Peyer's patch (tissue), 4 donors: ENCODE measurements around the gene IL22RA1. TPM values are rescaled to one million over a fixed set of nuclear protein-coding genes. Genes with fewer than 3 reads are reported as not detected.
A peak's percentile ranks its signal among the peaks of the same experiment; 100 is the strongest.

Experiments used
- DNase-seq, 3 donors: peaks; one replicate each; pipeline ENCODE4 v3.0.0-alpha.2; 2017 to 2019
- H3K27ac ChIP-seq, 4 donors: fragments of 200-600 bp; sonication (generic); one replicate each; pipeline ENCODE4 v1.5.1; 2016 to 2019
- H3K27me3 ChIP-seq, 2 donors: fragments of 200-600 bp; sonication (generic); one replicate each; pipeline ENCODE4 v1.5.1; 2019
- H3K36me3 ChIP-seq, 3 donors: fragments of 200-600 bp; sonication (generic); one replicate each; pipeline ENCODE4 v1.5.1; 2016 to 2019
- H3K4me1 ChIP-seq, 4 donors: fragments of 200-600 bp; sonication (generic); one replicate each; pipeline ENCODE4 v1.5.1; 2016 to 2019
- H3K4me3 ChIP-seq, 4 donors: fragments of 200-600 bp; sonication (generic); 1 replicate in 3 of 4; 2 replicates in 1 of 4; pipeline ENCODE4 v1.5.1; 2016 to 2019; ENCODE audit warnings: mild to moderate bottlenecking in 1 of 4
- H3K9me3 ChIP-seq, 4 donors: fragments of 200-600 bp; sonication (generic); one replicate each; pipeline ENCODE4 v1.5.1; 2016 to 2019; ENCODE audit warnings: mild to moderate bottlenecking in 1 of 4
- POLR2A ChIP-seq, 2 donors: fragments of 450-650 bp; IDR thresholded peaks; one replicate each; pipeline ENCODE4 v1.5.1; 2017; ENCODE audit warnings: antibody characterized with exemption in 2 of 2, mild to moderate bottlenecking in 2 of 2, moderate library complexity in 2 of 2
- total RNA-seq, 4 donors: library from RNA; depleted of rRNA; stranded (reverse); fragments of >200 nt; gene quantifications; one replicate each; pipeline ENCODE4 v1.1.0, GENCODE V29; 2016
- TF ChIP-seq, protein P1 (sequence below), 6 experiments: fragments of 450-650 bp in 4 of 6; fragments of 200-600 bp in 2 of 6; sonication (generic) in 1 of 6; IDR thresholded peaks; one replicate each; pipeline ENCODE4 v1.5.1; 2017 to 2019; ENCODE audit warnings: antibody characterized with exemption in 6 of 6, mild to moderate bottlenecking in 3 of 6, moderate library complexity in 1 of 6

Gene IL22RA1
- total RNA-seq, 4 donors from 2014 or later: 9.9 to 87.9 (median 74.5) TPM

DNA sequence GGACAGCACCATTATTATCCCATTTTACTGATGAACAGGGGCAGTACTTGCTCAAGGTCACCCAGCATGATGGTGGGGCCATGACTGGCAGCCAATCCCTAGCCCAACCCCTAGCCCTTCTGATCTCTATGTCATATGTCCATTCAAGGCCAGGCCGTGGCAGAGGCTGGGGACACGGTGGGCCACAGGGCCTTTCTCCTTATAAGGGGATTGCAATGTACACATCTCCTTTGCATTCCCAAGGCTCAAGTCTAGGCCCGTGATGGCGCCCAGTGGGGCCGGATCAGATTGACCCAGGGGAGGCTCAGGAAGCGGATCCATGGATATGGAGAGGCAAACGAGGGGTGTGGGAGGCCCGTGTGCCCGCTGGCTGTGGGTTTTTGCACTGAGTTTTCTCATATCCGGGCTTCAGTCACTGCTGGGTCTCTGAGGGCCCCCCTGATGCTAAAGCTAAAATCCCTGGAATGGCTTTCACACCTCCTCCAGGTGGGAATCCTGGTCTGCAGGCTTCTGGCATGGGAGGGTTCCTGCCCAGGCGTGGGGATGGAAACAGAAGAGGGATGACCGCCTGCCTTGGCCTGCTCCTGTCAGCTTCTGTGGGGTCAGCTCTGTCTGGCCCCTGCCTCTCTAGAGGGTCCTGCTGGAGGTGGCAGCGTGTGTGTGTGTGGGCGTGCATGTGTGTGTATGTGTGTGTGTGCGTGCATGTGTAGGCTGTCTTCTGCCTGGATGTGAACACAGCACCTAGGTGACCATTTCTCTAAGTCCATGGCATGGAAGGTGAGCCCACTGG is 33.1 kb downstream of the IL22RA1 start:
- peak in 1 of 3 donors; percentile 38 for DNase-seq
- peaks cover 0 to 41% (median 0%) of the 10 kb centered on the region in 4 donors for H3K4me1 ChIP-seq
- no peak overlapping the region for H3K4me3 ChIP-seq
- H3K27ac ChIP-seq: peak overlapping the region in 2 of 4 donors; percentile 95 to 96
- TF ChIP-seq, protein P1, sequence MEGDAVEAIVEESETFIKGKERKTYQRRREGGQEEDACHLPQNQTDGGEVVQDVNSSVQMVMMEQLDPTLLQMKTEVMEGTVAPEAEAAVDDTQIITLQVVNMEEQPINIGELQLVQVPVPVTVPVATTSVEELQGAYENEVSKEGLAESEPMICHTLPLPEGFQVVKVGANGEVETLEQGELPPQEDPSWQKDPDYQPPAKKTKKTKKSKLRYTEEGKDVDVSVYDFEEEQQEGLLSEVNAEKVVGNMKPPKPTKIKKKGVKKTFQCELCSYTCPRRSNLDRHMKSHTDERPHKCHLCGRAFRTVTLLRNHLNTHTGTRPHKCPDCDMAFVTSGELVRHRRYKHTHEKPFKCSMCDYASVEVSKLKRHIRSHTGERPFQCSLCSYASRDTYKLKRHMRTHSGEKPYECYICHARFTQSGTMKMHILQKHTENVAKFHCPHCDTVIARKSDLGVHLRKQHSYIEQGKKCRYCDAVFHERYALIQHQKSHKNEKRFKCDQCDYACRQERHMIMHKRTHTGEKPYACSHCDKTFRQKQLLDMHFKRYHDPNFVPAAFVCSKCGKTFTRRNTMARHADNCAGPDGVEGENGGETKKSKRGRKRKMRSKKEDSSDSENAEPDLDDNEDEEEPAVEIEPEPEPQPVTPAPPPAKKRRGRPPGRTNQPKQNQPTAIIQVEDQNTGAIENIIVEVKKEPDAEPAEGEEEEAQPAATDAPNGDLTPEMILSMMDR (IDR thresholded peaks at IDR 0.05): no peak
- no peak for TF ChIP-seq POLR2A (IDR thresholded peaks at IDR 0.05)
- H3K27me3 ChIP-seq: no peaks in the 10 kb centered on the region
- H3K36me3 ChIP-seq: no peaks in the 10 kb centered on the region
- H3K9me3 ChIP-seq: no peaks in the 10 kb centered on the region

DNA sequence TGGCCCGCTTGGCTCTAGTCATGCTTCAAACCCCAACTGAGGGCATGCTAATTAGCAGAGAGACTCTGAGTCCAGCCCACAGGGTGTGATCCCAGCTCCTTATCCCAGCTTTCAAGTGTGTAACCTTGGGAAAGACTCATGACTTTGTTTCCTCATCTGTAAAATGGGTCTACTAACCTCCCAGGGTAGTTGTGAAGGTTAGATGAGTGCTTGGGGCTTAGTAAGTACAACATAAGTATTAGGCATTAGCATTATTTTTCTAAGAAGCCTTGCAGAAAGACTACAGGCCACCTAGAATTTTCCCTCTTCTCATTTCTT is 33.8 kb downstream of the IL22RA1 start:
- Histone ChIP-seq H3K27me3 (no peaks in the 10 kb centered on the region), H3K9me3 (no peaks in the 10 kb centered on the region), H3K4me1 (peaks cover 0 to 41% (median 0%) of the 10 kb centered on the region in 4 donors), H3K36me3 (no peaks in the 10 kb centered on the region), H3K27ac (peak overlapping the region in 3 of 4 donors; percentile 69 to 96 (median 95)), H3K4me3 (no peak overlapping the region)
- no peak for TF ChIP-seq POLR2A (IDR thresholded peaks at IDR 0.05)
- TF ChIP-seq, protein P1 (IDR thresholded peaks at IDR 0.05): no peak
- no peak for DNase-seq

DNA sequence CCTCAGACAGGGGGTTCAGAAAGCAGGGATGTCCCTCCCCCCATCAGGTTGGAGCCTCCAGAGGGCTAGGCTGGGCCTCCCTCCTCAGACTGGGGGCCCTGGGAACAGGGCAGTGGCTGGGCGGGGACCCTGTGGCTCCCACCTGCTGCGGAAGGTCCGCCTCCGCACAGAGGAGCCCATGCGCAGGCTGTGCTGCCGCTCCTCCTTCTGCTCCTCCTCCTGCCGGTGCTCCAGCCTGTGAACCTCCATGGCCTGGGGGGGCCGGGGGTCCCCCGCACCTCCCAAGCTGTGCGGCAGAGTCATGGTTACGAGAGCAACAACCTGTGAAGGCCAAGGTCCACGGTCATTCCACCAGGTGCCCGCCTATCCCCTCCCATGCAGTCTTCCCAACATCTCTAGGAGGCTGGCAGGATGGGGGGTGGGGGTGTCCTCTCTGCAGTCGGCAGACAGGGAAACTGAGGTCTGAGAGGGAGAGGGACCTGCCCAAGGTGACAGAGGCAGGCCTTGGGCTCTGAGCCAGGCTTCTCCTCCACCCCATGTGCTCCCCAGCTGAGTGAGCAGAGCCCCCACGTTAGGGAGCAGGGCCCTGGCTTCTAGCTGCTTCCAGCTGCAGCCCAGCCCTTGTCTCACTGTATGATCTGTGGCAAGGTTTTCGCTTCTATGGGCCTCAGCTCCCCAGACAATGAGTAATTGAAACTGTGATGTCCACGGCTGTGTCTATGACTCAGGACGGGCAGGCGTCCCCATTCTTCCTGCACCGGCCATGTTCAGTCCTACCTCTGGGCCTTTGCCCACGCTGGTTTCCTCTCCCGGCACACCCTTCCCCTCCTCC is 34.4 kb downstream of the IL22RA1 start:
- H3K27ac ChIP-seq: peak overlapping the region in 3 of 4 donors; percentile 69 to 96 (median 95)
- H3K9me3 ChIP-seq: no peaks in the 10 kb centered on the region
- H3K4me3 ChIP-seq: peak overlapping the region in 2 of 4 donors; percentile 35
- DNase-seq: peak in 2 of 3 donors; percentile 85 to 91
- H3K36me3 ChIP-seq: no peaks in the 10 kb centered on the region
- TF ChIP-seq POLR2A (IDR thresholded peaks at IDR 0.05): peak; percentile 14 to 64
- TF ChIP-seq, protein P1 (IDR thresholded peaks at IDR 0.05): no peak
- peaks cover 0 to 36% (median 0%) of the 10 kb centered on the region in 4 donors for H3K4me1 ChIP-seq
- H3K27me3 ChIP-seq: no peaks in the 10 kb centered on the region

DNA sequence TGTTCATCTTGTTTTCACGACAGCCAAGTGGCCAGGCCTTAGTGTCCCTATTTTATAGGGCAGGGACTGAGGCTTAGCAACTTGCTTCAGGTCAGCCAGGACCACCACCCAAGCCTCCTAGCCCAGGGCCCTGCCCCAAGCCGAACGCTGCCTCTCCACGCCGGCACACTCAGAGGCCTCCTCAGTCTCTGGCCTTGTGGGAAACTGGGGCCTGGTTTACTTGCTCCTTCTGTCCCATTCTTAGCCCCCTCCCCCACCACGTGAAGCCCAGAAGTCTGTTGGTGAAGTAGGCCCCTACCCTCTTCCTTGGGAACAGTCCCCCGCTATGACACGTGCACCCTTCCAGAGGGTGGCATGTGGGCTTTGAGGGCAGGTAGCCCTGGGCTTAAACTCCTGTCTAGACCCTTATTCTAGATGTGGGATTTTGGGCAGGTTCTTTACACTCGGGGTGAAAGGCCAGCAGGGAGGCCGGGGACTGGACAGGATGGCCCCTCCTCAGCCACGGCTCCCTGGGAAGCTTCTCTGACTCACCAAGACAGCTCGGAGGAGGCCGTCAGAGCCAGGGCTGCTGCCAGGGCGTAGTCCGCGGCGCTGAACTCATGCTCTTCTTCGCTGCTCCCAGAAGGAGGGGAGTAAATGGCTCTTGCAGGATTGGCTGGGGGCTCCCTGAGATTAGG is 35.3 kb downstream of the IL22RA1 start:
- Histone ChIP-seq H3K4me1 (peaks cover 0 to 33% (median 0%) of the 10 kb centered on the region in 4 donors), H3K9me3 (no peaks in the 10 kb centered on the region), H3K4me3 (peak overlapping the region in 2 of 4 donors; percentile 35), H3K36me3 (no peaks in the 10 kb centered on the region), H3K27me3 (no peaks in the 10 kb centered on the region), H3K27ac (peak overlapping the region in 3 of 4 donors; percentile 69 to 96 (median 95))
- DNase-seq: peak in 2 of 3 donors; percentile 81 to 85
- TF ChIP-seq POLR2A (IDR thresholded peaks at IDR 0.05): peak; percentile 20 to 66
- TF ChIP-seq, protein P1 (IDR thresholded peaks at IDR 0.05): no peak
